Smooth muscle cell (in vitro differentiated cells): ENCODE data around the gene NOS2. TPM values are rescaled to one million over a fixed set of nuclear protein-coding genes. Genes with fewer than 3 reads are reported as not detected.
"Not testable (repeated sequence)": the region's sequence is repeated elsewhere in the genome, so short reads cannot be mapped to it uniquely, and the experiment has no call there.

Experiments used
- DNase-seq: peaks from one replicate; lab custom pipeline; 2025; ENCODE audit not compliant: unreplicated experiment; lab: John Stamatoyannopoulos, UW
- H2AFZ ChIP-seq: fragments of 200-600 bp; sonication (generic); 2 replicates; pipeline ENCODE4 v1.6.0; 2016; ENCODE audit warnings: antibody characterized with exemption, low read depth, mild to moderate bottlenecking
- H3F3A ChIP-seq: fragments of 200-600 bp; sonication (generic); 2 replicates; pipeline ENCODE4 v1.6.0; 2017; ENCODE audit warnings: antibody characterized with exemption, low read depth
- H3K27ac ChIP-seq: fragments of 200-600 bp; sonication (generic); 2 replicates; pipeline ENCODE4 v1.5.1; 2016; ENCODE audit warnings: low read depth, mild to moderate bottlenecking
- H3K27me3 ChIP-seq: fragments of 200-600 bp; sonication (generic); 2 replicates; pipeline ENCODE4 v1.6.1; 2016; ENCODE audit warnings: low read depth, mild to moderate bottlenecking
- H3K36me3 ChIP-seq: fragments of 200-600 bp; sonication (generic); 2 replicates; pipeline ENCODE4 v1.5.1; 2016; ENCODE audit warnings: low read depth
- H3K4me1 ChIP-seq: fragments of 200-600 bp; sonication (generic); 2 replicates; pipeline ENCODE4 v1.5.1; 2016; ENCODE audit warnings: low read depth
- H3K4me2 ChIP-seq: fragments of 200-600 bp; sonication (generic); 2 replicates; pipeline ENCODE4 v1.6.0; 2016; ENCODE audit warnings: mild to moderate bottlenecking
- H3K4me3 ChIP-seq: fragments of 200-600 bp; sonication (generic); 2 replicates; pipeline ENCODE4 v1.5.1; 2016; ENCODE audit warnings: mild to moderate bottlenecking
- H3K79me2 ChIP-seq: fragments of 200-600 bp; sonication (generic); 2 replicates; pipeline ENCODE4 v1.6.0; 2016; ENCODE audit warnings: low read depth, mild to moderate bottlenecking
- H3K9ac ChIP-seq: fragments of 200-600 bp; sonication (generic); 2 replicates; pipeline ENCODE4 v1.6.0; 2016; ENCODE audit warnings: low read depth
- H3K9me3 ChIP-seq: fragments of 200-600 bp; sonication (generic); replicated peaks from 2 replicates; pipeline ENCODE4 v1.5.1; 2016; ENCODE audit warnings: low read depth
- H4K20me1 ChIP-seq: fragments of 200-600 bp; sonication (generic); 2 replicates; pipeline ENCODE4 v1.6.0; 2016; ENCODE audit warnings: low read depth
- CTCF ChIP-seq: fragments of 200-600 bp; sonication (generic); IDR thresholded peaks from 2 replicates; pipeline ENCODE4 v1.5.1; 2017; ENCODE audit warnings: borderline replicate concordance, mild to moderate bottlenecking, antibody characterized with exemption; ENCODE audit not compliant: insufficient read depth, poor library complexity, severe bottlenecking
- WGBS: methylation state at CpG from one replicate; pipeline ENCODE4 v1.1.7; 2016; ENCODE audit warnings: low lambda C conversion rate; 5-methylcytosine and 5-hydroxymethylcytosine counted together
- polyA plus RNA-seq: library from polyadenylated mRNA; unstranded; fragments of >200 nt; fragmentation: Nextera tagmentation; extraction: Ambion mirVana; gene quantifications from 2 replicates; pipeline ENCODE4 v1.2.1, GENCODE V29; 2016
- total RNA-seq: library from RNA; depleted of rRNA; stranded (reverse); fragments of >200 nt; gene quantifications from 2 replicates; pipeline ENCODE4 v1.2.3, GENCODE V29; 2014

NOS2 gene
- total and polyA plus RNA-seq, 2 experiments from 2014 or later: 0.16 TPM; not detected in 1

GRCh38 chr17:27837769-27838168, 37.4 kb upstream of the NOS2 start:
- H4K20me1 ChIP-seq, H3K36me3 ChIP-seq, H3K4me1 ChIP-seq, H3K9ac ChIP-seq, H3F3A ChIP-seq, H3K4me2 ChIP-seq, H3K79me2 ChIP-seq, H3K4me3 ChIP-seq, H3K9me3 ChIP-seq, H3K27ac ChIP-seq, DNase-seq, H3K27me3 ChIP-seq, H2AFZ ChIP-seq: not testable (repeated sequence)
- WGBS: 100% methylated on average over 1 of the region's 1 CpG

- Histone ChIP-seq H3K9ac (no peak overlapping the region), H3K4me2 (no peak overlapping the region), H3K36me3 (no peaks in the 10 kb centered on the region), H3K4me3 (no peak overlapping the region), H3K79me2 (no peaks in the 10 kb centered on the region), H4K20me1 (no peaks in the 10 kb centered on the region), H3K27ac (no peak overlapping the region), H3K4me1 (no peaks in the 10 kb centered on the region), H3F3A (no peaks in the 10 kb centered on the region), H3K9me3 (no peaks in the 10 kb centered on the region), H2AFZ (no peak overlapping the region), H3K27me3 (no peaks in the 10 kb centered on the region)
- TF ChIP-seq CTCF: no peak
- no peak for DNase-seq
Observed at GRCh38 chr17:27836651-27837050, 36.3 kb upstream of the NOS2 start.

GRCh38 chr17:27834571-27834970, 34.2 kb upstream of the NOS2 start:
- H3K79me2 ChIP-seq: no peaks in the 10 kb centered on the region
- H3K4me1 ChIP-seq: no peaks in the 10 kb centered on the region
- 92% methylated on average over 3 of the region's 3 CpGs for WGBS
- no peak overlapping the region for H2AFZ ChIP-seq
- H3K9ac ChIP-seq: no peak overlapping the region
- no peaks in the 10 kb centered on the region for H3F3A ChIP-seq
- H3K27me3 ChIP-seq: no peaks in the 10 kb centered on the region
- no peaks in the 10 kb centered on the region for H4K20me1 ChIP-seq
- H3K27ac ChIP-seq: no peak overlapping the region
- no peak overlapping the region for H3K4me2 ChIP-seq
- no peak for TF ChIP-seq CTCF
- H3K9me3 ChIP-seq: no peaks in the 10 kb centered on the region
- no peak for DNase-seq
- H3K4me3 ChIP-seq: no peak overlapping the region
- no peaks in the 10 kb centered on the region for H3K36me3 ChIP-seq

DNA sequence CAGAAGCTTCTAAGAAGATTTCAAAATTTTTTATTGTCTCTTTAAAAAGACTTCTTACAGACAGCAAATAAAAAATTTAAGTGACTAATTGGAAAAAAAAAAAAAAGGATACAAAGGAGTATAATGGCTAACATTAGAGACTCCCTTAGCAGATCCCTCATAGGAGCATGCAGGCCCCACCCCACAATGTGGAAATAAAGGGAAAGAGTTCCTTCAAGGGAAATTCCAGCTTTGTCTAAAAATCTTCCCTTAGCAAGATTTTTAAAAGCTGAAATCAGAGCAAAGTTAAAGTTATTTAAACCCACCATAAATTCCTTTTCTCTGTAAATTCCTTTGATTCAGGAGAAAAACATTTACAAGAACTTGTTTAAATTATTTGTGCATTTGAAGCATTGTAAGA, 32.5 kb upstream of the NOS2 start:
- Histone ChIP-seq H3K79me2 (no peaks in the 10 kb centered on the region), H3K4me3 (no peak overlapping the region), H3K9me3 (no peaks in the 10 kb centered on the region), H3K36me3 (no peaks in the 10 kb centered on the region), H3K27ac (no peak overlapping the region), H3K9ac (no peak overlapping the region), H2AFZ (no peak overlapping the region), H4K20me1 (no peaks in the 10 kb centered on the region), H3F3A (no peaks in the 10 kb centered on the region), H3K27me3 (no peaks in the 10 kb centered on the region), H3K4me2 (no peak overlapping the region), H3K4me1 (no peaks in the 10 kb centered on the region)
- no peak for TF ChIP-seq CTCF
- DNase-seq: no peak

GRCh38 chr17:27829888-27830287, 29.6 kb upstream of the NOS2 start:
- H3K79me2 ChIP-seq, H3K36me3 ChIP-seq, H3K9me3 ChIP-seq, H3K4me1 ChIP-seq, H3K27me3 ChIP-seq, H3K4me3 ChIP-seq, H3F3A ChIP-seq, H4K20me1 ChIP-seq, H3K9ac ChIP-seq, H2AFZ ChIP-seq, H3K4me2 ChIP-seq, H3K27ac ChIP-seq, DNase-seq: not testable (repeated sequence)
- 74% methylated on average over 1 of the region's 1 CpG for WGBS

DNA sequence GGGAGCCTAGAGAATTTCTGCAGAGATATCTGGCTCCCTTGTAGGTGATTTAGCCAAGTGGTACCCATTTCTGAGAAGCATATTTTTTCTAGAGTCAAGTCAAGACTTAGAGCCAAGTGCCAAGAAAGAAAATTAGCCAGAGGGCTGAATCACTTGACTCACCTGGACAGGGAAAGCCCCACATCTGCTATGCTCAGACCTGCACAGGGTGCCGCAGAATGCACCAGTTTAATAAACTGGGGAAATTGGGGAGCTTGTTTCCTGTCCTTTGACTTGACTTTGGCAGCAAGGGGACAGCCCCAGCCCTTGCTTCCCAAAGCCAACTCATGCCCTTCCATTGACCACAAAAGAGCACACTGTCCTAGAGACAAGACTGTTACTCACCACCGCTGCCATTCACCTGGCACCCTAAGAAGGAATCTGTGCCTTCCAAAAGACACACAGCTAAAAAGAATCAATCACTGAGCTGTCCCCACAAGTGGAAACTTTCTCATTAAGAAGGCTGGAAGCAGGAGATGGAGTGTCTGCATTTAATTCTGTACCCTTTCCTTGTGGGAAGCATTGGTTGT, 28.9 kb upstream of the NOS2 start:
- WGBS: no CpG with 5 or more reads among the region's 2 CpGs
- not testable (repeated sequence) for H3K4me1 ChIP-seq

More for the DNA sequence above, 28.9 kb upstream of the NOS2 start:
- H2AFZ ChIP-seq, H4K20me1 ChIP-seq, H3K9me3 ChIP-seq, H3K79me2 ChIP-seq, H3K27ac ChIP-seq, H3K4me2 ChIP-seq, H3K9ac ChIP-seq, H3K4me3 ChIP-seq, H3K27me3 ChIP-seq, H3K36me3 ChIP-seq, DNase-seq, H3F3A ChIP-seq: not testable (repeated sequence)
